ENCODE measurements around the gene UIMC1.
A peak's percentile ranks its signal among the peaks of the same experiment; 100 is the strongest.
"Not testable (repeated sequence)": the region's sequence is repeated elsewhere in the genome, so short reads cannot be mapped to it uniquely, and the experiment has no call there.

Gene UIMC1

DNA sequence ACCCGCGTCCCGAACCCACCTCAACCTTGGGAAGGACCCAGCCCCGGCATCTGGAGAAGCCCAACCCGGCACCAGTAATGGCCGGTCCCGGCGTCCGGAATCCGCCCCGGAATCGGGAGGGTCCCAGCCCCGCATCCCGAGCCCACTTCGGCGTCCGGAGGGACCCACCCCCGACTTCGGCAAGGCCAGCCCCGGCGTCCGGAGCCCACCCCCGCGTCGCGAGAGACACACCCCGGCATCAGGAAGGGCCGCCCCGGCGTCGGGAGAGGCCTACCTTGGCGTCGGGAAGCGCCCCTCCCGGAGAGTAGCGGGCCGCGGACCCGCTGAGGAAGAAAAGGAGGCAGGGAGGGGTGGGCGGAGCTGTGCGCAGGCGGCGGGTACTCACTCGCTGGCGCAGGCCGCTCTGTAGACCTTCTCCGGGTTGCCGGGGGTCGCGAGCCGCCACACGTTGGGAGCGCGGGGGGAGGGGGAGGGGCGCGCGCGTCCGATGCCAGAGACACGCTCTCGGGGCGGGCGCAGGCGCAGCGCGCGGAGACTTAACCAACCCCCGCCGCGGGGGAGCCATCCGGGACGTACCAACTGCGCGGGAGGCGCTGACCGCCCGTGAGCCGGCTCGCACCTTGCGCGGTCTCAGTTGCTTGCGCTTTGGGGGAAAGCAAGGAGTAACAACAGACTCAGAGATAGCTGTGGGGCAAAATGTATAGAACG, at the start of gene UIMC1:
Gene UIMC1 (minus strand): TSS at position 515 of the 708 bp plus-strand sequence. CDS start 24,164 bp downstream, outside the sequence.
- DNase-seq (ENCODE audit: low spot score): peak; percentile 93
- no peak for TF ChIP-seq CTCF (IDR thresholded peaks at IDR 0.05; ENCODE audit: extremely low read depth, missing control alignments)

DNA sequence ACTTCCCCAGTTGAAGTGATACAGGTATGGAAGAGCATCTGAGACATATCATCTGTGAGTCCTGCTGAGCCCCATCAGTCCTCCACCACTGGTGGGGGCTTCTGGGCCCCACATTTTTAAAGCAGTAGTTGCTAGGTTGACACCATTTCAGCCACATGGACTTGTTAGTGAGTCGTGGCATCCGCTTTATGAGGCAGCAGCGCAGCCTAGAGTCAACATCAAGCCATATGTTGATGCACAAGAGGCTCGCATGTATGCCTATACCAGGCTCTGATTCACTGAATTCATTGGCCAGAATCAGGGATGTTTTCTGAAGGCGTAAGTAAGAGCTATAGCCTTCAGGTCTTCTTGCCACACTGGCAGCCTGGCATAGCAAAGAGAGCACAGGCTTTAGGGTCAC, 42.7 kb upstream of the UIMC1 start:
- DNase-seq (ENCODE audit: low spot score): no peak
- no peak for TF ChIP-seq CTCF (IDR thresholded peaks at IDR 0.05; ENCODE audit: extremely low read depth, missing control alignments)

DNA sequence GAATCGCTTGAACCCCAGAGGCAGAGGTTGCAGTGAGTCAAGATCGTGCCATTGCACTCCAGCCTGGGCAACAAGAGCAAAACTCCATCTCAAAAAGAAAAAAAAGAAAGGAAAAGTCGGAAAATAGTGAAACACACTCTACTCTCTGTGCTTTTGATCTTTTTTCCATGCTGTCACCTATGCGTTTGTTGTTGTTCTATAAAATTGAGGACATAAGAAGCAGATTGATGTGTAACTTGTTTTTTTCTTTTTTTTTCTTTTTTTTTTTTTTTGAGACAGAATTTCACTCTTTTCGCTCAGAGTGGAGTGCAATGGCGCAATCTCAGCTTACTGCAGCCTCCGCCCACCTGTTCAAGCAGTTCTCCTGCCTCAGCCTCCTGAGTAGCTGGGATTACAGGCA, 42.0 kb upstream of the UIMC1 start:
- not testable (repeated sequence) for DNase-seq (ENCODE audit: low spot score)

- DNase-seq (ENCODE audit: low spot score): no peak
- no peak for TF ChIP-seq CTCF (IDR thresholded peaks at IDR 0.05; ENCODE audit: extremely low read depth, missing control alignments)
Measured at GRCh38 chr5:177045631-177046030, 39.1 kb upstream of the UIMC1 start.

- TF ChIP-seq CTCF (IDR thresholded peaks at IDR 0.05; ENCODE audit: extremely low read depth, missing control alignments): no peak
Measured at GRCh38 chr5:177044641-177045040, 38.1 kb upstream of the UIMC1 start.

DNA sequence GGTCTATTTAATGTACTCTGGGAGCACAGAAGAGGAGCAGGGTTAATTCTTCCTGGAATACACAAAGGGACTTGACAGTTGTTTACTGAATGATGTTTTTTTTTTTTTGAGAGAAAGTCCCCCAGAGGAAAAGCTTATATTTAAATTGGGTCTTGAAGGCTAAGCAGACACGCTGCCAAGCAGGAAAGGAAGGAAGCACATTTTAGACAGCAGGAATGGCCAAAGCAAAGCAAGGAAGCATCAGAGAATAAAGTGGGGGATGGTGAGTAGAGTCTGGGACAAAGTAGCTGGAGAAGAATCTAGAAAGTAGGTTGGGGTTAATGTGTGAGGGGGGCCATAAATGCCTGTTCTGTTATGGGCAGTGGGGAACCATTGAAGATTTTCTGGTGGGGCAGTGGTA, 37.4 kb upstream of the UIMC1 start:
- TF ChIP-seq CTCF (IDR thresholded peaks at IDR 0.05; ENCODE audit: extremely low read depth, missing control alignments): no peak

More at GRCh38 chr5:177044641-177045040, 38.1 kb upstream of the UIMC1 start:
- no peak for DNase-seq (ENCODE audit: low spot score)

GRCh38 chr5:177043114-177043513, 36.5 kb upstream of the UIMC1 start:
- TF ChIP-seq CTCF (IDR thresholded peaks at IDR 0.05; ENCODE audit: extremely low read depth, missing control alignments): no peak
- DNase-seq (ENCODE audit: low spot score): no peak

More for the DNA sequence above, 37.4 kb upstream of the UIMC1 start:
- no peak for DNase-seq (ENCODE audit: low spot score)

DNA sequence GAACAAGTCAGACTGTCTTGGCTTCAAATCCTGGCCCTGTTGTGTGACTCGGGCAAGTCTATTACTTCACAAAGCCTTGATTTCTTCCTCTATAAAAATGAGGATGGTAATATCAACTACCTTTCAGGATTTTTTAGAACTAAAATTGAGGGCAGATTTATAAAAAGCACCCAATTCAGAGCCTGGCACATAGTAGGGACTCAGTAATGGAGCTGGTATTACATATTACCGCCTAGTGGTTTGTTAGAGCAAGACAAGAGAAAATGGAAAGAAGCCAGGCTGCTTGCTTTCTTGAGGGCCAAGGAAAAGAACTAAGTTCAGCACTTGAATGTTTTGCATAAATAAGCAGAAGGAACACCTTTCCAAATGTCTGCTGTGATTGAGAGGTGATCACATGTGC, 35.4 kb upstream of the UIMC1 start:
- DNase-seq (ENCODE audit: low spot score): no peak
- no peak for TF ChIP-seq CTCF (IDR thresholded peaks at IDR 0.05; ENCODE audit: extremely low read depth, missing control alignments)

Measured in GM20000 (cell line).